Placental epithelial cell (primary cell): ENCODE results near the gene AGPS. TPM values are rescaled to one million over a fixed set of nuclear protein-coding genes. Genes with fewer than 3 reads are reported as not detected.

ENCODE experiments used
- small RNA-seq: library from RNA; depleted of rRNA; stranded (forward); fragments of <200 nt; gene quantifications from one replicate; pipeline ENCODE3, GENCODE V24; 2012
- total RNA-seq: library from RNA; depleted of rRNA; stranded (reverse); fragments of >200 nt; gene quantifications from 2 replicates; pipeline ENCODE4 v1.2.3, GENCODE V29; 2012

AGPS gene
- total RNA-seq, result 9.8 and 30.8 TPM in 2 replicates

GRCh38 chr2:177392373-177393202 lies at the start of gene AGPS:
Gene AGPS, plus strand, starts transcription at chr2:177392773. Its CDS starts 17 bp downstream, at chr2:177392790.

Small RNA genes within 50 kb of the gene (small RNA-seq; reads per million reads assigned to genes)
- gene RF01210, result 0.14 reads per million

Other genes with a start within 250 kb of the AGPS start
- 18.1 and 26.0 TPM in 2 replicates for gene HNRNPA3, start 180.0 kb upstream of the AGPS start, total RNA-seq
- gene NFE2L2, start 128.0 kb upstream of the AGPS start, total RNA-seq, result 28.7 and 35.3 TPM in 2 replicates